PFSK-1 (cell line): Measurements from ENCODE around the gene MST1R.

Source experiments
- FOXP2 ChIP-seq: optimal IDR thresholded peaks from 2 replicates; pipeline ENCODE3; 2011; ENCODE audit warnings: borderline replicate concordance, control low read depth, inconsistent platforms; ENCODE audit not compliant: insufficient read depth; ENCODE audit errors: extremely low read length, extremely low read depth
- POLR2AphosphoS5 ChIP-seq: IDR thresholded peaks from 2 replicates; pipeline ENCODE4 v1.6.1; 2012; ENCODE audit warnings: low read depth, mild to moderate bottlenecking, control low read depth, low read length, moderate library complexity
- SIN3A ChIP-seq: IDR thresholded peaks from 2 replicates; pipeline ENCODE4 v1.6.1; 2012; ENCODE audit warnings: mild to moderate bottlenecking, low read length, moderate library complexity, borderline replicate concordance; ENCODE audit not compliant: insufficient read depth
- TAF1 ChIP-seq: IDR thresholded peaks from 2 replicates; pipeline ENCODE4 v1.6.1; 2012; ENCODE audit warnings: low read length, control low read depth, borderline replicate concordance; ENCODE audit not compliant: insufficient read depth
- TF ChIP-seq, protein P1 (sequence below), 2 experiments: IDR thresholded peaks; 2 replicates each; pipeline versions ENCODE4 v1.6.1 to v1.8.0; 2011 to 2012; ENCODE audit warnings: low read depth in 2 of 2, low read length in 2 of 2, control low read depth in 1 of 2, inconsistent platforms in 1 of 2, mild to moderate bottlenecking in 1 of 2, moderate library complexity in 1 of 2; ENCODE audit not compliant: insufficient read depth in 1 of 2

Gene MST1R

DNA sequence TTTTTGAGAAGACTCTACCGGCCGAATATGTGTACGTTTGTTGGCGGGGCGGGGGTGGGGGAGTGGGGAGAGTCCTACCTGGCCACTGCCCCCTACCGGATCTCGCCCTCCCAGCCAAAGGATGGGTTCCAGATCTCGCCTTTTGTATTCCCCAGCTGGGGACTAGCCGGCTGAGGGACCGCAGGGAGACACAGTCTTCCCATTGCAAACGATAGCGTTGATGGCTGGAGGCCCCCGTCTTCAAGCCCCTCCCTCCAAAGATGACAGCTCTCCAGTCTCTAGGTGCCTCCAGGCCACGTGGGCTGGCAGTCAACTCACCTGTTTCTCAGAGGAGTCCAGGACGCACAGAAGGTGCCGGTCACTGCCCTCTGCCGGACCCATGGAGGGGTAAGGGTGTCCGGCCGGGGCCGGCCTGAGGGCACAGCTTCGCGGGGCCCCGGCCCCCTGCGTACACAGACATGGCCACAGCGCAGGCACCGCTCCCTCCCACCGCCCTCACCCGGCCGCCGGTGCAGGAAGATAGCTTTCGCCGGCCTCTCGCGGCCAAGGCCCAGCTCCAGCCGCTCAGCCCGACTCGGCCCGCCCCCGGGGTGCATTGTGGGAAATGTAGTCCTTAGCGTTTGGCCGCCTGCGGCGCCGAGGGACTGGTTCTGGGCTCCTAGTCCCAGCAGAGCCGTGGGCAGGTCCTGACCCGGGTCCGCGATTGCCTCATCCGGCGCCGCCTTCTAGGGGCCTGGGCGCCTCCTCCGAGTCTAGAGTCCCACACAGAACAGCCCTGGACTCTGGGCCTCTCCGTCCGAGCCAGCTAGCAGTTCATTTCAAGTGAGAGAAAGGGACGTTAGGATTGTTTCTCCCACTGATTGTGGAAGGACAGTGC, 25.9 kb upstream of the MST1R start, which contains the start of gene MON1A:
MON1A (minus strand) TSS at position 521 of the 877 bp plus-strand sequence. CDS start 16,465 bp downstream, outside the sequence.
- TF ChIP-seq FOXP2 (peak; percentile 12), SIN3A (0 out of 2 replicates have a peak, but pooled peaks have one; percentile 39), TAF1 (no peak), POLR2AphosphoS5 (peak; percentile 54; the same call in 1 of the 2 replicates)
- TF ChIP-seq, protein P1, sequence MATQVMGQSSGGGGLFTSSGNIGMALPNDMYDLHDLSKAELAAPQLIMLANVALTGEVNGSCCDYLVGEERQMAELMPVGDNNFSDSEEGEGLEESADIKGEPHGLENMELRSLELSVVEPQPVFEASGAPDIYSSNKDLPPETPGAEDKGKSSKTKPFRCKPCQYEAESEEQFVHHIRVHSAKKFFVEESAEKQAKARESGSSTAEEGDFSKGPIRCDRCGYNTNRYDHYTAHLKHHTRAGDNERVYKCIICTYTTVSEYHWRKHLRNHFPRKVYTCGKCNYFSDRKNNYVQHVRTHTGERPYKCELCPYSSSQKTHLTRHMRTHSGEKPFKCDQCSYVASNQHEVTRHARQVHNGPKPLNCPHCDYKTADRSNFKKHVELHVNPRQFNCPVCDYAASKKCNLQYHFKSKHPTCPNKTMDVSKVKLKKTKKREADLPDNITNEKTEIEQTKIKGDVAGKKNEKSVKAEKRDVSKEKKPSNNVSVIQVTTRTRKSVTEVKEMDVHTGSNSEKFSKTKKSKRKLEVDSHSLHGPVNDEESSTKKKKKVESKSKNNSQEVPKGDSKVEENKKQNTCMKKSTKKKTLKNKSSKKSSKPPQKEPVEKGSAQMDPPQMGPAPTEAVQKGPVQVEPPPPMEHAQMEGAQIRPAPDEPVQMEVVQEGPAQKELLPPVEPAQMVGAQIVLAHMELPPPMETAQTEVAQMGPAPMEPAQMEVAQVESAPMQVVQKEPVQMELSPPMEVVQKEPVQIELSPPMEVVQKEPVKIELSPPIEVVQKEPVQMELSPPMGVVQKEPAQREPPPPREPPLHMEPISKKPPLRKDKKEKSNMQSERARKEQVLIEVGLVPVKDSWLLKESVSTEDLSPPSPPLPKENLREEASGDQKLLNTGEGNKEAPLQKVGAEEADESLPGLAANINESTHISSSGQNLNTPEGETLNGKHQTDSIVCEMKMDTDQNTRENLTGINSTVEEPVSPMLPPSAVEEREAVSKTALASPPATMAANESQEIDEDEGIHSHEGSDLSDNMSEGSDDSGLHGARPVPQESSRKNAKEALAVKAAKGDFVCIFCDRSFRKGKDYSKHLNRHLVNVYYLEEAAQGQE (IDR thresholded peaks at IDR 0.05; ENCODE audit: insufficient read depth in 1 of 2, low read depth in 2 of 2, low read length in 2 of 2): 0 out of 4 replicates have a peak, but pooled peaks of 1 of the 2 experiments have one; percentile 1

DNA sequence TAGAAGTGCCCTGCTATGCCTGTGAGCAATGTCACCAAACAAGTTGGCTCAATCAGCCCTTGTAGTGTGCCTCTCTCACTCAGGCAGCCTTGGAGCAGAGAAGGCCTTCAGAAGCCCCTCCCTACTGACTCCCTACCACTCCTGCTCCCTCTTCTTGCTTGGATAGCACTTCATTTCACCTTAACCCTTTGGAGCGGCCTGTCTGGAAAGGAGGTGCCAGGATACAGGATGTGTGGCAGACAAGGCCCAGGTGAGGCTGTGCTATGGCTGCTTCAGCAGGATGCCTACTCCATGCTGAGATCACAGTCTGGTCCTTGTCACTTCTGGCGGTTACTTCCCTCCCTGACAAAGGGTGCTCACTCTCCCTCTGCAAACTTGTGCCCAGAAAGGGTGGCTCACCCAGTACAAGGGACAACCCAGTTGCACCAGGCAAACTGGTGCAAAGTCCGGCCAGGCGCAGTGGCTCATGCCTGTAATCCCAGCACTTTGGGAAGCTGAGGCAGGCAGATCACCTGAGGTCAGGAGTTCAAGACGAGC, 24.9 kb upstream of the MST1R start:
- TF ChIP-seq TAF1 (no peak), POLR2AphosphoS5 (no peak), SIN3A (no peak), FOXP2 (no peak)
- TF ChIP-seq, protein P1 (IDR thresholded peaks at IDR 0.05; ENCODE audit: insufficient read depth in 1 of 2, low read depth in 2 of 2, low read length in 2 of 2): no peak

DNA sequence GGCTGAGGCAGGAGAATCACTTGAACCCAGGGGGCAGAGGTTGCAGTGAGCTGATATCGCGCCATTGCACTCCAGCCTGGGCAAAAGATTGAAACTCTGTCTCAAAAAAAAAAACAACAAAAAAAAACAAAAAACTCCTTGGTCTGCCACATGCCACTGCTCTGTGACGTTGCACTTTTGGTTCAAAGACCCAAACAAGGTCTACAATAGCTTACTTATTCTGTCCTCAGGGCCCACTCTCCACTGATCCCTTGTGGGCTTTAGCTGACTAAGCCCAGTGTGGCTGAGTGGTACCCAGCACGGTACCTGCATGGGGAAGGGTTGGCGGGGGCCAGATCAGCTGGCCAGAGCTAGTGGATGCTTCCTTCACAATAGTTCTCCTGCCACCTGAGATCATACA, 24.1 kb upstream of the MST1R start:
- TF ChIP-seq, protein P1 (IDR thresholded peaks at IDR 0.05; ENCODE audit: insufficient read depth in 1 of 2, low read depth in 2 of 2, low read length in 2 of 2): no peak
- no peak for TF ChIP-seq SIN3A
- no peak for TF ChIP-seq POLR2AphosphoS5
- no peak for TF ChIP-seq TAF1
- no peak for TF ChIP-seq FOXP2

DNA sequence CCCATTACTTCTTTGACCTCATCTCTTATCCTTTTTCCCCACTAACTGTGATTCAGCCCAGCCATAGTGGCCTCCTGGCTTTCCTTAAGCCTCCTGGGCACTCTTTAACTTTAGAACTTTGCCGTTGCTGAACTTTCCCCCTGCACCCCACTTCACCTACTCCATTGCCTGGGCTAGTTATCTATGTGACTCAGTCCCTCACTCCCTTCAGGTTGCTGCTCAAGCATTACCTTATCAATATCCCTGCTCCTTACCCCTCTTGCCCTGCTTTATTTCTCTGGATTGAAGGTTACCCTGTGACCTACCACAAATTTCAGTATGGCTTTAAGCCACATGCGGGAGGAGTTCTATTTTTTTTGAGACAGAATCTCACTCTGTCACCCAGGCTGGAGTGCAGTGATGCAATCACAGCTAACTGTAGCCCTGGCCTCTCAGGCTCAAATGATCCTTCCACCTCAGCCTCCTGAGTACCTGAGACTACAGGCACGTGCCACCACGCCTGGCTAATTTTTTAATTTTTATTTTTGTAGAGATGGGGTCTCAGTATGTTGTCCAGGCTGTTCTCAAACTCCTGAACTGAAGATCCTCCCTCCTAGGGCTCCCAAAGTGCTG, 22.6 kb upstream of the MST1R start:
- TF ChIP-seq POLR2AphosphoS5: no peak
- TF ChIP-seq, protein P1 (IDR thresholded peaks at IDR 0.05; ENCODE audit: insufficient read depth in 1 of 2, low read depth in 2 of 2, low read length in 2 of 2): no peak
- TF ChIP-seq SIN3A: no peak
- TF ChIP-seq FOXP2: no peak
- no peak for TF ChIP-seq TAF1
